GM23338 (cell line): ENCODE data around the gene CENPT. TPM values are rescaled to one million over a fixed set of nuclear protein-coding genes. Genes with fewer than 3 reads are reported as not detected.

Experiments used
- ATAC-seq: fragments of 200-7000 bp; cut with Tn5 transposase; 3 replicates; pipeline ENCODE4 v1.9.1; 2020
- DNase-seq: peaks from one replicate; pipeline ENCODE4 v3.0.0-alpha.2; 2015; ENCODE audit warnings: low spot score
- H2AFZ ChIP-seq: fragments of 200-600 bp; sonication (generic); 2 replicates; pipeline ENCODE4 v1.8.0; 2016; ENCODE audit warnings: antibody characterized with exemption, mild to moderate bottlenecking, moderate library complexity
- H3F3A ChIP-seq: fragments of 200-600 bp; sonication (generic); replicated peaks from 2 replicates; pipeline ENCODE4 v1.8.0; 2017; ENCODE audit warnings: antibody characterized with exemption, mixed run types, low read depth
- H3K27ac ChIP-seq: fragments of 200-600 bp; sonication (generic); 2 replicates; pipeline ENCODE4 v1.6.1; 2016; ENCODE audit warnings: low read depth
- H3K27me3 ChIP-seq: fragments of 200-600 bp; sonication (generic); 2 replicates; pipeline ENCODE4 v1.8.0; 2016; ENCODE audit warnings: mild to moderate bottlenecking, mixed run types, moderate library complexity; ENCODE audit not compliant: insufficient read depth
- H3K36me3 ChIP-seq: fragments of 200-600 bp; sonication (generic); 2 replicates; pipeline ENCODE4 v1.8.0; 2016; ENCODE audit warnings: mild to moderate bottlenecking; ENCODE audit not compliant: insufficient read depth
- H3K4me1 ChIP-seq: fragments of 200-600 bp; sonication (generic); 2 replicates; pipeline ENCODE4 v1.8.0; 2016; ENCODE audit warnings: mild to moderate bottlenecking, moderate library complexity; ENCODE audit not compliant: insufficient read depth
- H3K4me2 ChIP-seq: fragments of 200-600 bp; sonication (generic); 2 replicates; pipeline ENCODE4 v1.7.1; 2017; ENCODE audit warnings: mixed run types
- H3K4me3 ChIP-seq: fragments of 200-600 bp; sonication (generic); 2 replicates; pipeline ENCODE4 v1.6.1; 2016; ENCODE audit warnings: mixed run types
- H3K79me2 ChIP-seq: fragments of 200-600 bp; sonication (generic); replicated peaks from 2 replicates; pipeline ENCODE4 v1.8.0; 2017; ENCODE audit warnings: mild to moderate bottlenecking; ENCODE audit not compliant: insufficient read depth
- H3K9me2 ChIP-seq: fragments of 200-600 bp; sonication (generic); 2 replicates; pipeline ENCODE4 v1.8.0; 2017; ENCODE audit not compliant: insufficient read depth
- H4K20me1 ChIP-seq: fragments of 200-600 bp; sonication (generic); replicated peaks from 2 replicates; pipeline ENCODE4 v1.8.0; 2017; ENCODE audit warnings: mild to moderate bottlenecking; ENCODE audit not compliant: insufficient read depth
- H3K27ac Mint-ChIP-seq: 2 replicates; pipeline ENCODE4 v1.8.0; 2020; ENCODE audit warnings: inconsistent platforms, mild to moderate bottlenecking, moderate library complexity, mixed read lengths
- H3K27me3 Mint-ChIP-seq: 3 replicates; pipeline ENCODE4 v1.8.0; 2022; ENCODE audit warnings: low read depth, mild to moderate bottlenecking, moderate library complexity, mixed read lengths, inconsistent platforms; ENCODE audit not compliant: insufficient read depth, poor library complexity
- H3K36me3 Mint-ChIP-seq: 3 replicates; pipeline ENCODE4 v1.8.0; 2021; ENCODE audit warnings: low read depth, mild to moderate bottlenecking, inconsistent platforms, moderate library complexity, mixed read lengths
- H3K4me1 Mint-ChIP-seq: 3 replicates; pipeline ENCODE4 v1.8.0; 2020; ENCODE audit warnings: mild to moderate bottlenecking, inconsistent platforms, mixed read lengths
- H3K4me3 Mint-ChIP-seq: 3 replicates; pipeline ENCODE4 v1.8.0; 2021; ENCODE audit warnings: moderate library complexity, mild to moderate bottlenecking, inconsistent platforms, mixed read lengths
- H3K9me3 Mint-ChIP-seq: 3 replicates; pipeline ENCODE4 v1.8.0; 2020; ENCODE audit warnings: moderate library complexity, mild to moderate bottlenecking, inconsistent platforms, mixed read lengths
- EZH2phosphoT487 ChIP-seq: fragments of 200-600 bp; sonication (generic); IDR thresholded peaks from one replicate; pipeline ENCODE4 v1.8.1; 2018; ENCODE audit warnings: antibody characterized with exemption; ENCODE audit not compliant: unreplicated experiment
- JUNB ChIP-seq: IDR thresholded peaks from one replicate; pipeline ENCODE4 v1.6.1; 2016; ENCODE audit warnings: antibody characterized with exemption; ENCODE audit not compliant: unreplicated experiment
- POLR2AphosphoS5 ChIP-seq: IDR thresholded peaks from 2 replicates; pipeline ENCODE4 v1.6.1; 2016; ENCODE audit warnings: antibody characterized with exemption, low read depth
- STAT1 ChIP-seq: IDR thresholded peaks from one replicate; pipeline ENCODE4 v1.6.1; 2016; ENCODE audit warnings: antibody characterized with exemption; ENCODE audit not compliant: unreplicated experiment
- ZNF114 ChIP-seq: fragments of 250-450 bp; sonication (Bioruptor Pico); IDR thresholded peaks from 2 replicates; pipeline ENCODE4 v1.5.0; 2020; ENCODE audit warnings: mild to moderate bottlenecking, moderate library complexity
- ZNF462 ChIP-seq: fragments of 250-450 bp; sonication (Bioruptor Pico); IDR thresholded peaks from 2 replicates; pipeline ENCODE4 v1.5.0; 2020; ENCODE audit warnings: mild to moderate bottlenecking, moderate library complexity
- polyA plus RNA-seq: library from polyadenylated mRNA; unstranded; fragments of >200 nt; fragmentation: Nextera tagmentation; extraction: Ambion mirVana; gene quantifications from 2 replicates; pipeline ENCODE4 v1.2.1, GENCODE V29; 2016
- total RNA-seq: library from RNA; depleted of rRNA; stranded (reverse); fragments of >200 nt; shearing (Covaris generic); gene quantifications from 2 replicates; pipeline ENCODE4 v1.2.3, GENCODE V29; 2014
- TF ChIP-seq, protein P1 (sequence below): IDR thresholded peaks from one replicate; pipeline ENCODE4 v1.6.1; 2018; ENCODE audit warnings: antibody characterized with exemption; ENCODE audit not compliant: unreplicated experiment

CENPT gene
- total and polyA plus RNA-seq, 2 experiments from 2014 or later: 55.4 to 63.8 TPM

DNA sequence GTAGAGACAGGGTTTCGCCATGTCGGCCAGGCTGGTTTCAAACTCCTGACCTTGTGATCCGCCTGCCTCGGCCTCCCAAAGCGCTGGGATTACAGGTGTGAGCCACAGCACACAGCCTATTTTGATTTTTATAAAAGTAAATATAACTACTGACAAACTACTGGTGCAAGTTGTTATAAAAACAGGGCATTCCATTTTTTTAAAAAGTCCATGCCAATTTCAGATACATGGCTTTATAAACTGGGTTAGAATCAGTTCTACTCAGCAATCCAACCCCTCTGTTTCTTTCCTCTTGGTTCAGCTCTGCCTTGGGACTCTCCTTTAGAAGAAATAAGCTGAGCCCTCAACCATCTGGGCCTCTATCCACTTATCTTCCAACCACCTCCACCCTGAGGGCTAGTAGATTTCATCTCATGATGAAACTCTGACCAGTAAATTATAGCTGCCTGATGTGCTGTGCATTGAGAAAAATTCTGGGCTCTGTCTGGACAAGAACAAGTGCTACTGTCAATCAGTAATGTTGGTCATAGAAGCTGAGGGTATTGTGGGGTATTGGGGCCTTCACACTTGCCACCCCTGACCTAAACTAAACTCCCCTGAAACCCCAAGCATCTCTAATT is 51.3 kb downstream of the CENPT start (continued):
- TF ChIP-seq, protein P1, sequence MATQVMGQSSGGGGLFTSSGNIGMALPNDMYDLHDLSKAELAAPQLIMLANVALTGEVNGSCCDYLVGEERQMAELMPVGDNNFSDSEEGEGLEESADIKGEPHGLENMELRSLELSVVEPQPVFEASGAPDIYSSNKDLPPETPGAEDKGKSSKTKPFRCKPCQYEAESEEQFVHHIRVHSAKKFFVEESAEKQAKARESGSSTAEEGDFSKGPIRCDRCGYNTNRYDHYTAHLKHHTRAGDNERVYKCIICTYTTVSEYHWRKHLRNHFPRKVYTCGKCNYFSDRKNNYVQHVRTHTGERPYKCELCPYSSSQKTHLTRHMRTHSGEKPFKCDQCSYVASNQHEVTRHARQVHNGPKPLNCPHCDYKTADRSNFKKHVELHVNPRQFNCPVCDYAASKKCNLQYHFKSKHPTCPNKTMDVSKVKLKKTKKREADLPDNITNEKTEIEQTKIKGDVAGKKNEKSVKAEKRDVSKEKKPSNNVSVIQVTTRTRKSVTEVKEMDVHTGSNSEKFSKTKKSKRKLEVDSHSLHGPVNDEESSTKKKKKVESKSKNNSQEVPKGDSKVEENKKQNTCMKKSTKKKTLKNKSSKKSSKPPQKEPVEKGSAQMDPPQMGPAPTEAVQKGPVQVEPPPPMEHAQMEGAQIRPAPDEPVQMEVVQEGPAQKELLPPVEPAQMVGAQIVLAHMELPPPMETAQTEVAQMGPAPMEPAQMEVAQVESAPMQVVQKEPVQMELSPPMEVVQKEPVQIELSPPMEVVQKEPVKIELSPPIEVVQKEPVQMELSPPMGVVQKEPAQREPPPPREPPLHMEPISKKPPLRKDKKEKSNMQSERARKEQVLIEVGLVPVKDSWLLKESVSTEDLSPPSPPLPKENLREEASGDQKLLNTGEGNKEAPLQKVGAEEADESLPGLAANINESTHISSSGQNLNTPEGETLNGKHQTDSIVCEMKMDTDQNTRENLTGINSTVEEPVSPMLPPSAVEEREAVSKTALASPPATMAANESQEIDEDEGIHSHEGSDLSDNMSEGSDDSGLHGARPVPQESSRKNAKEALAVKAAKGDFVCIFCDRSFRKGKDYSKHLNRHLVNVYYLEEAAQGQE: no peak
- TF ChIP-seq ZNF114: no peak

GRCh38 chr16:67790071-67790470 is 57.4 kb downstream of the CENPT start:
- peaks cover 19% of the 10 kb centered on the region for H3K79me2 ChIP-seq
- H4K20me1 ChIP-seq: peaks cover 3% of the 10 kb centered on the region; the same call in 1 of the 2 replicates
- no peak for TF ChIP-seq POLR2AphosphoS5
- no peak for TF ChIP-seq ZNF462
- TF ChIP-seq ZNF114: no peak
- TF ChIP-seq EZH2phosphoT487: no peak
- no peak for TF ChIP-seq STAT1
- no peak for TF ChIP-seq JUNB
- 0 out of 2 replicates have a peak, but pooled peaks cover 2% of the 10 kb centered on the region for H3F3A ChIP-seq
- Mint-ChIP-seq H3K9me3 (no peaks in the 10 kb centered on the region), H3K36me3 (no peaks in the 10 kb centered on the region), H3K27ac (no peak overlapping the region), H3K4me3 (no peak overlapping the region), H3K27me3 (no peaks in the 10 kb centered on the region), H3K4me1 (no peaks in the 10 kb centered on the region)
- no peaks in the 10 kb centered on the region for H3K9me2 ChIP-seq
- no peak overlapping the region for H3K27ac ChIP-seq
- H3K4me2 ChIP-seq: no peak overlapping the region
- DNase-seq (no peak), ATAC-seq (no peak)
- H3K36me3 ChIP-seq: no peaks in the 10 kb centered on the region
- H3K4me1 ChIP-seq: no peaks in the 10 kb centered on the region
- H3K27me3 ChIP-seq: no peaks in the 10 kb centered on the region
- no peak overlapping the region for H3K4me3 ChIP-seq
- no peak overlapping the region for H2AFZ ChIP-seq
